Suppressor macrophage (primary cell): ENCODE data around the gene FEN1.

ENCODE experiments used
- DNase-seq, 4 experiments: peaks; one replicate each; pipeline ENCODE4 v3.0.0-alpha.2; 2020 to 2022
- total RNA-seq, 17 experiments: gene quantifications; one replicate each; lab custom pipeline; 2026; ENCODE audit warnings: mixed read lengths in 6 of 17, inconsistent platforms in 3 of 17; lab: John Stamatoyannopoulos, UW

The FEN1 gene, protein sequence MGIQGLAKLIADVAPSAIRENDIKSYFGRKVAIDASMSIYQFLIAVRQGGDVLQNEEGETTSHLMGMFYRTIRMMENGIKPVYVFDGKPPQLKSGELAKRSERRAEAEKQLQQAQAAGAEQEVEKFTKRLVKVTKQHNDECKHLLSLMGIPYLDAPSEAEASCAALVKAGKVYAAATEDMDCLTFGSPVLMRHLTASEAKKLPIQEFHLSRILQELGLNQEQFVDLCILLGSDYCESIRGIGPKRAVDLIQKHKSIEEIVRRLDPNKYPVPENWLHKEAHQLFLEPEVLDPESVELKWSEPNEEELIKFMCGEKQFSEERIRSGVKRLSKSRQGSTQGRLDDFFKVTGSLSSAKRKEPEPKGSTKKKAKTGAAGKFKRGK
- total RNA-seq = 13.2 to 77.0 (median 29.6) reads per million in 17 experiments

DNA sequence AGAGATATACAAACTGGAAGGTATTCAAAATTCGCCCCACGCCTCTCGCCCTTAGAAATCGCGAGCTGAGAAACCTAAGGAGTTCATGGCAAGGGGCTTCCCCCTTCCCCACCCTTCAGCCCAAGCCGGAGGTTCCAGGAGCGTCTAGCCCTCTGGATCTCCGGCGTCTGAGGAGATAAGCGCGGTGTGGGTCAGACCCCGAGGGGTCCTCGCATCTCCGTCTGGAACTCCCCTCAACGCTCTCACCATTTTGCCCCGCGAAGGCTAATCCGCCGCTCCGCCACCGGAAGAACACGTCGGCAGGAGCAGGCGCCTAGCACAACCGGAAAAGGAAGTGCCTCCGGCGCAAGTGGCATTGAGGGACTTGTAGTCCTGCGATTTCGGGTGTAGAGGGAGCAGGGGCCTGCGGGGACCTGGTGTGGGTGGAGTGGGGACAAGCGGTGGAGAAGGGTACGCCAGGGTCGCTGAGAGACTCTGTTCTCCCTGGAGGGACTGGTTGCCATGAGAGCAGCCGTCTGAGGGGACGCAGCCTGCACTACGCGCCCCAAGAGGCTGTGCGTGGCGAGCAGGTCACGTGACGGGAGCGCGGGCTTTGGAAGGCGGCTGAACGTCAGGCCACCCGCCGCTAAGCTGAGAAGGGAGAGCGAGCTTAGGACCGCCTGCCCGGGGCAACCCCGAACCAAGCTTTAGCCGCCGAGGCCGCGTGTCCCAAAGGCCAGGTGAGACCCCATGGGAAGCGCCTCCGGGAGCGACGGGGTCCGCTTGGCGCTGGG lies at the start of gene FEN1, which contains the start of gene TMEM258:
Gene FEN1, plus strand, starts transcription at position 602 of the 773 bp plus-strand sequence. CDS start 2,451 bp downstream, outside the sequence.
Gene TMEM258, minus strand, starts transcription at position 290 of the 773 bp plus-strand sequence. Its CDS starts 41 bp downstream, at position 249.
- peak; percentile 90 to 95 (median 94) for DNase-seq

DNA sequence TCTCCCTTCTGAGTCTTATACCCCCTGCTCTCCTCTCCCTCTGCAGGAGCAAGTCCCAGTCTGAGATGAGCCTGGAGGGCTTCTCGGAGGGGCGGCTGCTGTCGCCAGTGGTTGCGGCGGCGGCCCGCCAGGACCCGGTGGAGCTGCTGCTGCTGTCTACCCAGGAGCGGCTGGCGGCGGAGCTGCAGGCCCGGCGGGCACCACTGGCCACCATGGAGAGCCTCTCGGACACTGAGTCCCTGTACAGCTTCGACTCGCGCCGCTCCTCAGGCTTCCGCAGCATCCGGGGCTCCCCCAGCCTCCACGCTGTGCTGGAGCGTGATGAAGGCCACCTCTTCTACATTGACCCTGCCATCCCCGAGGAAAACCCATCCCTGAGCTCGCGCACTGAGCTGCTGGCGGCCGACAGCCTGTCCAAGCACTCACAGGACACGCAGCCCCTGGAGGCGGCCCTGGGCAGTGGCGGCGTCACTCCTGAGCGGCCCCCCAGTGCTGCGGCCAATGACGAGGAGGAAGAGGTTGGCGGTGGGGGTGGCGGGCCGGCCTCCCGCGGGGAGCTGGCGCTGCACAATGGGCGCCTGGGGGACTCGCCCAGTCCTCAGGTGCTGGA lies 49.1 kb upstream of the FEN1 start:
- no peak for DNase-seq

DNA sequence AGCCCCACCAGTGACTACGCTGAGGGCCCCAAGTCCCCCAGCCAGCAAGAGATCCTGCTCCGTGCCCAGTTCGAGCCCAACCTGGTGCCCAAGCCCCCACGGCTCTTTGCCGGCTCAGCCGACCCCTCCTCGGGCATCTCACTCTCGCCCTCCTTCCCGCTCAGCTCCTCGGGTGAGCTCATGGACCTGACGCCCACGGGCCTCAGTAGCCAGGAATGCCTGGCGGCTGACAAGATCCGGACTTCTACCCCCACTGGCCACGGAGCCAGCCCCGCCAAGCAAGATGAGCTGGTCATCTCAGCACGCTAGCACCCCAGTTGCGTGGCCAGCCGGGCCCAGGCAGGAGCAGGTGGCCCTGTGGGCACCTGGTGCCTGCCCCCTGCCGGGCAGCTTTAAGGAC lies 48.5 kb upstream of the FEN1 start:
- no peak for DNase-seq

DNA sequence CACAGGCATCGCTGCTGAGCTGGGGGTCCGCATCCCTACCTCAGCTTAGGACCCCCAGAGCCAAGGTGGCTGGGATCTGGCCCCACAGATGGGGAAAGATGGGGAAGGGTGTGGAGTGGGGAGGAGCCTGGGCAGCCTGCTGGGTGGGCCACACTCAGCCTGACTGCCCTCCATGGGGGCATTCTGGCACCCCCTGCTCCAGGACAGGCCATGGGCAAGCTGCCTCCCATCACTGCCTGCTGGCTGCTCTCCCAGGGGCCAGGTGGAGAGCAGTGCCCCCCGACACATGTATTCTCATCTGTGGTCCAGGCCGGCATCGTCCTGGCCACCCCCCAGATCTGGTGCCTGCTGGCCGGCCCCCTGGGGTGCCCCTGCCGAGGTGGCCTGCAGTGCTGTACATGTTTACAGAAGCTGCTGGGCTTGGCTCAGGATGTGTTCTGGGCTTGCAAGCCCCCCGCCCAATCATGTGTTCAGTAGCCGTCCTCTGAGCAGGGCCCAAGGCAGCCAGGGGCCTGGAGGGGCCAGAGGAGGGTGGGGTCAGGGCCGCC lies 48.0 kb upstream of the FEN1 start:
- no peak for DNase-seq

DNA sequence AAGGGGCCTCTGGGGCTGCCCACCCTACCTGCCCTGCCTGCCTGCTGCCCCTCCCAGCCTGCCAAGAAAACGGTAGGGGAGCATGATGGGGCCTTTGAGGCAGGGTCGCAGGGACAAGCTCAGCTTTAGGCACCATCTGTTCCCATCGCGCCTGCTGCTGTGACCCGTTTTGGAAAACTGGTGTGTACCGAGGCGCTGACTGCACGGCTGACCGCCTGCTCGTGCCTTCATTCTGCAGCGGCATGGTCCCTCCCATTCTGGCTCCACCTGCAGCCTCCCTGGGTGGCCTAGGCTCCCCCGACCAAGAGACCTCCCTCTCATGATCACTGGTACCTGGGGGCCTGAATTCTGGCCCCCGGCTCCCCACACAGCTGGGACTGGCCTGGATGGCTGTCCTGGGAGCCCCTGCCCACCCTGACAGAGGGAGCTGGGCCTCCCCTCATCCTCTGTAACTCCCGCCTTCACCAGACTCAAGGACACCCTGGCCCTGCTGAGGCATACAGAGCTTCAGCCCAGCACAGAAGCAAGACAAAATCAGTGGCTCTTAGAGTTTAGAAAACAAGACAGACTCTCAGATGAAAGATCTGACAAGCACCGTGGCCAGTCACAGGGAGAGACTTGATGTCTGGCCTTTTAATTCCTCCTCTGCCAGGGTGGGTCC lies 46.8 kb upstream of the FEN1 start:
- no peak for DNase-seq

DNA sequence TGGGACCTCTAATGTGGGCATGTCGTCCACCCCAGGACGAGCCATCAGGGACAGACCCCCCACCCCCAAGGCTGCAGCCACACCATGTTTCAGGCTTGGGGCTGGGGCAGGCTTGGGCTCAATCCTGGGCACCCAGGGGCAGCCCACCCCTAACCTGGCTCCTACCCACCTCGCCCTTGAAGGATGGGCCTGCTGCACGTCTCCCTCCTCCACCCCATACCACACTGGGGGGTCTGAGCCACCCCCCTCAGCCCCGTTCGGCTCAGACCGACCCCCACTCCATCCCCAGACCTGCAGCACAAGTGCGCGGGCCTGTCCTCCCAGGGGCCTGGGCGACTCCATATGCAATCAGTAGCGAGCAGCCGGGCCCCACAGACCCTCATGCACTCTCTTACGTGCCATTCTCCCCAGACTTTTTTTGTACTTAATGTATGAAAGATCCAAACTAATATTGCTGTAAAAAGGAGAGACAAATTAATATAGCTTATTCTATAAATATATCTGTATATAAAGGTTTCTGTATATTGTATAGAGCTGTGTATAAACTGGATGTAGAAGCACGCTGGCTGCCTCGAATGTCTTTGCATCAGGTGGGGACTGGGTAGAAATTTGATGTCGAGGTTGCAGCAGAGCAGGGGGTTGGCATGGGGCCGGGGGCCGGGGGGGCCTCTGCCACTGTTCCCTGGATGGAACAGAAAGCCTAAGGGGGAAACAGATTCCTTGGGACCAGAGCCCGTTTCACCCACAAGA lies 46.1 kb upstream of the FEN1 start:
- DNase-seq = no peak

DNA sequence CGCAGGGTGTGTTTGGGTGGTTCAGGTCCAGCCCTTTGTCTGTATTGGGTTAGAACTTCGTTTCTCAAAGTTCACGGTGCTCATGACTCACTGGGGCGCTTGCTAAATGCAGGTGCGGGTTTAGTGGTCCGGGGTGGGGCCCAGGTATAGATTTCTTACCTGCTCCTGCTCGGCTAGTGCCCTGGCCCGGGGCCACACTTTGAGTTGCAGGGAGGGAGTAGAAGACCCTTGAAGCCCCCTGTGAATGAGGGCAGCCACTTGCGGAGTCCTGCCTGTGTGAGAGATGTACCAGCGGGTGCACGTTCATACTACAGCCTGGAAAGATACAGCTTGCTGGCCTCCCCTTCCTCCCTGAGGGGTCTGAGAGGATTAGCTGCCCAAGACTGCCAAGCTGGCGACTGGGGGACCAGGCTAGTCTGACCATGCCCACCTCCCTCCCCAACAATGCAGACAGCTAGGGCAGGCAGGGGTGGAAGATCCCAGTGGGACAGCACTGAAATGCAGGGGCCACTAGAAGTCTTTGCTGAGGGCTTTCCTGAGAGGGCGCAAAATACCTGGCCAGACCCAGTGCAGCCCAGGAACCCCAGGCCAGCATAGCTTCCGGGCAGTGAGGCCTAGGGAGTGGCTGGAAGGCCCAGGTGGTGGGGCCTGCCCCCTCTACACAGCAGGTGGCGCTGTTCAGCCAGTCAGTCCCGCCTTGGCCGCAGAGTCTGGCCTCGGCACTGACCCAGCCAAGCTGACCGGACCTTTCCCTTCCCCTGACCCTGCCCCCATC lies 45.3 kb upstream of the FEN1 start:
- DNase-seq = peak; percentile 68 to 86 (median 76)

DNA sequence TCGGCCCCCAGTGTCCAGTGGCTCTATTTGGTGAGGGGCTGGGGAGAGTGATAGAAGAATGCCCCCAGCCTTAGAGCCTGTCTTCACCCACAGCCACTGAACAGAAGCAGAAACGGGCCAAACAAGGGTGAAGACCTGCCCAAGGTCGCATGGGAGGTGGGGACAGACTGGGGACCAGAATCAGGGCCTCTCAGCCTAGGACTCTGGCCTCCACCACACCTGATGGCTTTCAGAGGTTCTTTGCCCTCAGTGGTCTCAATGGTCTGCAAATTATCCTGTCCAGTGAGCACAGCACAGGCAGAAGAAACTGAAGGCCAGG lies 44.8 kb upstream of the FEN1 start:
- no peak for DNase-seq

DNA sequence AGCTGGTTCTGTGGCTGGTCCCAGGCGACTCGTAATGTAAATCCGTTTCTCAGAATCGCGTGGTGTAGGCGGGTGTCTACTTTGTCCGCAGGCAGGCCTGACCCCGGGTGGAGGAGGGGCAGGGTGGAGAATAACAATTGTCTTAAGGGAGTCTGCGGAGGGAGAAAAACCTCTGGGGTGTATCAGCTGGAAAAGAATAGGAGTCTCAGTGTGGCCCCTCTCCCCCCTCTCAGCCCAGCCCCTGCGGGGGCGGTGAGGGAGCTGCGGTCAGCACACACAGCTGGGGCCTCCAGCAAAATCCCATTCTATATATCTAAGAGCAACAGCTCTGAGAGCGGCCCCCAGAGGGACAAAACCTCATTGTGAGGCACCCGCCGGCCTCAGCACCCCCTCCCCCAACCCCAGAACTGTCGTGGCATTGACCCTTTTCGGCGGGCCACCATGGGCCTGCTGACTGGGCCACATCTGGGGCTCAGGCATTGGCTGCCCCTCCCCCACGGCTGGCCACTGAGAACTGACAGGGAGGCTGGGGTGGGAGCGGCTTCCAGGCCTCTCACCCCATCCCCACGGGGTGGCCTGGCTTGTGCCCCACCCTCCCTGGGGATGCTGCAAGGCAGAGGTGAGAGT lies 43.0 kb upstream of the FEN1 start:
- DNase-seq = no peak

DNA sequence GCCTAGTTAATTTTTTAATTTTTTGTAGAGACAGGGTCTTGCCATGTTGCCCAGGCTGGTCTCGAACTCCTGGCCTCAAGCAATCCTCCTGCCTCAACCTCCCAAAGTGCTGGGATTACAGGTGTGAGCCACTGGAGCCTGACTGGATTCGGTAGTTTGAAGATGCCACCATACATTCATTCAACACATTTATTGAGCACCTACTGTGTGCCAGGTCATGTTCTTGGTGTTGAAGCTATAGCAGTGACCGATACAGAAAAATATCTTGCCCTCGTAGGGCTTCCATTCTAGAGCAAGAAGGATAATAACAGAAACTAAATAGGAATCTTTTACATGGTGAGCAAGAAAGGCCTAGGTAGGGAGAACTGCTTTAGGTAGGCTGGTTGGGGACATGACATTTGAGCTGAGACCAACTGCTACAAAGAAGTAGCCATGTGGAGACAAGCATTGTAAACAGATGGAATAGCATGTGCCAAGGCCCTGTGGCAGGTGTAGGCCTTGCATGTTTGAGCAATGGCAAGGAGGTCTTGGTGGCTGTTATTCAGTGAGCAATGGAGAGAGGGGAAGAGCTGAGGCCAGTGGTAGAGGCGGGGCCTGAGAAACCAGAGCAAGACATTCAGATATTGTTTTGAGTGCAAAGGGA lies 42.0 kb upstream of the FEN1 start:
- DNase-seq = no peak

DNA sequence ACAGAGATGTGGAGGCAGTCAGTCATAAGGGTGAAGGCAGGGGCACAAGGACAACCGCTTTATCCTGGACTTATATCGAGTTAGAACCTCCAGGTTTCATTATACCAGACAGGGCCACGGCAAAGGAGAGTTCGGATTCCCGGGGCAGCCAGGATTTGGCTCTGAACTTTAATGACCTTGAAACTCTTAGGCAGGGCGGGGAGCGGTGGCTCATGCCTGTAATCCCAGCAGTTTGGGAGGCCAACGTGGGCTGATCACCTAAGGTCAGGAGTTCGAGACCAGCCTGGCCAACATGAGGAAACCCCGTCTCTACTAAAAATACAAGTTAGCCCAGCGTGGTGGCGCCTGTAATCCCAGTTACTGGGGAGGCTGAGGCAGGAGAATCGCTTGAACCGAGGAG lies 41.3 kb upstream of the FEN1 start:
- no peak for DNase-seq

DNA sequence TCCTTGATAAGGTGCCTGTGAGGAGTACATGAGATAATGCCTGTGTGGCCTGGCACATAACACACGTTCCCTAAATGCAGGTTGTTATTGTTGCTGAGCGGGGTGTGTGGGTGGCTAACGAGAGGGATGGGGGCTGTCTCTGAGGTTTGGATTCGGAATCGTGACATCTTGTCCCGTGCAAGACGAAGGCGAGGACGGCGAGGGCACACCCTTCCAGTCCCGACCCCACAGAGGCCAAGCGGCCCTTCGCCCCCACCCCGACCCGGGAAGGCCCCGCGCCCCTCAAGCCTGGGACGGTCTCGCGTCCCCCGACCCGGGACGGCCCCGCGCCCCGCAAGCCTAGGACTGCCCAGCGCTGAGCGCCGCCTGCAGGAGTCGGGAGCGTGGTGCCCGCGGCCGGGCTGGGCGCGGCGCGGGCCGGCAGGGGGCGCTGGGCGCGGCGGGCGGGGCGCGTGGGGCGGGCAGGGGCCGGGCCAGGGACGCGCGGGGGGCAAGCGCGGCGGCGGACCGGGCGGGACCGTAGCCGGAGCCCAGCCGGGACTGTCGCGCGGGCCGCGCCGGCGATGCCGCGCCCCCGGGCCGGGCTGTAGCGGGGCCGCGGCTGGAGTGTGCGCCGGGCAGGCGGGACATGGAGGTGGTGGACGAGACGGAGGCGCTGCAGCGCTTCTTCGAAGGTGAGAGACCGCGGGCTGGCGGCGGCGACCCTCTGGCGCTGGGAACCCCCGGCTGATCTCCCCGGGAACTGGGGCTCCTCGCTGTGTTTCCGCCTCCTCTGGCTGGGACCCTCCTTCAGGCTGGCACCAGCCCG lies 40.4 kb upstream of the FEN1 start, which contains the start of gene MYRF:
Gene MYRF, plus strand, starts transcription at position 520 of the 808 bp plus-strand sequence. Its CDS starts 109 bp downstream, at position 629.
- DNase-seq = peak; percentile 64 to 89 (median 75)

DNA sequence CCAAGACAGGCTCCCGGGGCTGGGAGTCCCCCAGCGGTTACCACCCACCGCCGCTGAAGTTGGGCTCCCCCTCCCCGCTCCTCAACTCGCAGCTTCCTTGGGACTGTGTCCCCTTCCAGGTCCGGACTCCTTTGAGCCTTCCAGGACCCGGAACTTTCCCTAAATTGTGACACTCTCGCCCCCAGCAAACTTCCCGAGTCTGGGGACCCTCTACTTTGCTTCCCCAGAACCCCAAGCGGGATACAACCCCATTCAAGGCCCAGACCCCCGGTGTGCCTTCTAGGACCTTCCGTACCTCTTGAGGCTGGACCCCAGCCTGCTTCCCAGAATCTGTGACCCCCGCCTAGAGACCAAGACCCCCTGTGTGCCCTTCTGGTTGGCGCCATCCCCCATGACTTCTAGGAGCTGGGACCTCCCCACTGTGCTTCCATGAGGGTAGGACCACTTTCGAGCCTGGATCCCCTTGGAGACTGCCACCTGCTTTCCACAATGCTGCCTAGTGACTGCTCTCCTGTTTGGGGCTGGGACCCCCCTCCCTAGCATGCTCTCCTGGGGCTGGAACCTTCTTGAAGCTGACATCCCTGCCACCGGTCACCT lies 39.7 kb upstream of the FEN1 start:
- DNase-seq = no peak

DNA sequence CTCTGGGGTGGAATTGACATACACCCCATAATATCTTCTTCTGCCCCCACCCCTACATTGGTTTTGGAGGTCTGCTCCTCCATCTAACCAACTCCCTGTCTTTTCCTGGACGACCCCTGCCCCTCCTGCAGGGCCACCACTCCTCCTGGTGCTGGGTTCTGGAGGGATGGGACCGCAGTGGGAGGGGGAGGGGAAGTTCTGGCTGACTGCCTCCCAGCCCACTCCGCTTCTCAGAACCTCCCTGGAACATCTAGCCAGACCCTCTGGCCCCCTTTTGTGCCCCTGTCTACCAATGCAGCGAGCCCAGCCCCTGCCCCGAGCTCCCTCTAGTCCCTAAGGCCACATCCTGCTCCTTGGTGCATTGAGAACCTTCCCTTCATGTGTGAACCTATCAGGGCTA lies 39.0 kb upstream of the FEN1 start:
- DNase-seq = no peak

DNA sequence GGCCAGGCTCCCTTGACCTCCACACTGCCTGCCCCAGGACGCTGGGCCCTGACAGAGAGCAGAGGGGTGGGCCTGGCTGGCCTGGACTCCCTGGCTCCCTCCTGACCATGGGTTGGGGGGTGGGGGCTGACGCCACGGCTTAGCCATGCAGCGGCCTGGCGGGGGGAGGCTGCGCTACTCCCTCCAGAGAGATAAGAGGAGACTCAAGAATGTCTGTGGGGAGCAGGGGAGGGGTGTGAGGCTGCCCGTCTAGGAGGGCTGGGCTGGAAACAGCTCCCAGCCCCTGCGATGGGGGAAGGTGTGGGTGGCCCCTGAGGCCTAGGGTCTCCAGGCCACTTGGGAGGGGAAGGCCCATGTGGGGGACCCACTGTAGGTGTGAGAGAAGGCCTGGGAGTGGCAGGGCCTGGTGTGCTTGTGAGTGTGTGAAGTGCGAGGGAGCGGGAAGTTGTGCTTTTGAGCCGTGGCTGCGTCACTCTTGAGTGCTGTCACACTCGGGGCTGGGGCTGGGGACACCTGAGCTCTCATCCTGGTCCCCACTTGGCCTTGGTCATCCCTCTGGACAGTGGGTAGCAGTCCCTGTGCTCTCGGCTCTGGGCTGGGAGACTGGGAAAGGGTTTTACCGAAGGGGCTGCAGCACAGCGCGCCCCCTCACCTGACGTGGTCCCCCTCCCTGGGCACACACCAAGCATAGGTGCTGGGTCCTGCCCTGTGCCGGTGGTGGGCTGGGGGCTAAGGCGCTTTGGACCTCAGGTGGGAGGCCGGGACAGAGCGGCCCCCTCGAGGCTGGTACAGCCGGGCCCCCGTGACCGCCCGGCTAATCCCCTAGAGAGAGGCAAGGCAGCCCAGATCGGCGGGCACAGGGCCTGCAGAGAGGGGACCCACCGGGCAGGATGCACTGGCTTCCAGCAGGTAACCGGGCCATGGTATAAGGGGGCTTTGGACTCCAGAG lies 37.9 kb upstream of the FEN1 start:
- no peak for DNase-seq

DNA sequence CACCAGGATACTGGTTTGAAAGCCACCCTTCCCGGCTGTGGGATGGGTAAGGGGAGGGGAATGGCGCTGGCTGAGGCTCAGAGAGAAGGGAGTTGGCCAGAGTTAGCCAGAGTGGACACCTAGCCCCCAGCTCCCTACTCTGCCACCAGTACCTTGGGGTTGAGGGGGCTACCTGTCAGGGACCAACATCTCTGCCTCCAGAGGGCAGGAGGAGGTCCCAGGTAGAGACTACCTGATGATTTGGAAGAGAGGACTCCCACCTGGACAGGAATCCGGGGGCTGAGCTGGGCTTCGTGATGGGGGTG lies 36.6 kb upstream of the FEN1 start:
- no peak for DNase-seq

DNA sequence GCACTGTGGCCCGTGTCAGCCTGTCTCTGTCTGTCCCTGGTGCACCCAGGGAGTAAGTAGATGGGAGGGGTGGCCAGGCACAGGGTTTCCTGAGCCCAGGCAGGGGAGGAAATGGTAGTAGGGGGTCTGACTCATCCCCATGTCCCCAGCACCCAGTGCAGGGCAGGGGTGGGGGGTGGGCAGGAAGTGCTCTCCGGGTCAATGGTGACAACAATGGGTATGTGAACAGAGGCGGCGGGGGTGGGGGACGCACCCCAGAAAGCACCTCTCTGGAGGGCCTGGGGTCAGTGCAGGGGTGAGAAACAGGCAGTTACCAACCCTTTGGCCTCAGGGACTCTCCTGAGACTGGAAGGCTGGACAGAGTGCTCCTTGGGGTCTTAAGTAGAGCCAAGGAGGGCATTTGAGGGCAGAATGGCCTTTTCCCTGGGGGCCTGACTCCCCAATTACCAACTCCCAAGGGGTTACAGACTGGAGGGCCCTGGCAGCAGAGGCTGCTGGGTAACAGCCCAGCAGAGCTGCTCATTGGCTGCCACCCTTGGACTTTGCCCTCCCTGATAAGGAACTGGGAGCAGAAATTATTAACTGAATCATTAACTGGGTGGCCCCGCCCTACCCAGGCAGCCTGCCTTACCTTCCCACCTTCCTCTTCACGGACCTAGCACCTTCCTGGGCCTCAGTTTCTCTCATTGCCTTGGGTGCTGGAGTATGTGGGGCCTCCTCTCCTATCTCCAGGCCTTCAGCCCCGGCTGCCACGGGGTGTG lies 36.1 kb upstream of the FEN1 start:
- DNase-seq = peak; percentile 34 to 65 (median 44)
